ENCODE measurements around the gene TRIP12.

DNA sequence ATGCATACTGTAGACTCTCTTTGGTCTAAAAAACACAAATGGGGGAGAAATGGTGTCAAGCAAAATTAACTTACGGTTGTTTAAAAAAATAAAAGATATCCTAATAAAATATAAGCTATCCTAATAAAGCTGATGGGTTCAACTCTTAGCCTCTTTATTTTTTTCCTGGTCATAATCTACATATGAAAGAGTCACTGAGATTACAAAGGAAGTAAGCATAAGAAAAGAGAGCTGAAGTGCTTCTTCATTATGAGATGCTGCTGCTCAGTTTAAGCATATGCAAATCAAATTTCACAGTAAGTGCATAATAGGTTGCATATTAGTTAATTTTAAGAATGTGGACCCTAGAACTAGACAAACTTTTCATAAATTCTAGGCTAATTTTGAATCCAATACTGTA is 147.6 kb downstream of the TRIP12 start:
- TF ChIP-seq CTCF (conservative IDR thresholded peaks at IDR 0.05) = no peak
- TF ChIP-seq ZFX (IDR thresholded peaks at IDR 0.05) = no peak

Measured in C4-2B (cell line).